ENCODE measurements around the gene TMEM203. TPM values are rescaled to one million over a fixed set of nuclear protein-coding genes. Genes with fewer than 3 reads are reported as not detected.

Gene TMEM203
- total and polyA plus RNA-seq, 2 experiments from 2014 or later, result 32.7 to 53.4 TPM

DNA sequence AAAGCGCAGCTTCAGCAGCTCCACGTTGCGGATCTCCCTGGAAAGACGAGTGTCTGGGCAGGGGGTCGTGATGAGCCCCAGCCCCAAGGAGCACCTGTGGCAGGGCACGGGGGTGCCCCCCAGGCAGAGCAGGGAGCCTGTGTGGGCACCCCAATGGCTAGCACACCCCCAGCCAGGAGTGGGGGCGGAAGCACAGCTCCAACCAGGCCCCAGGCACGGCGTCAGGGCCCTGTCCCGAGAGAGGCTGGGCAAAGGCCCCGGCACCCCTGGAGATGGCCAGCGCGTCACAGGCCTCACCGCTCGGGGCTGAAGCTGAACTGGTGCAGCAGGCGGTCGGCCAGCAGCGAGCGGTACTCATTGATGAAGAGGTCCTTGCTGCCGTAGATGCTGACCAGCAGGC lies 25.0 kb downstream of the TMEM203 start:
- H4K20me1 ChIP-seq (replicated peaks; ENCODE audit: insufficient read depth), result no peaks in the 10 kb centered on the region
- no peak overlapping the region for H3K4me2 ChIP-seq
- TF ChIP-seq JUNB (IDR thresholded peaks at IDR 0.05; ENCODE audit: unreplicated experiment) (no peak), POLR2AphosphoS5 (IDR thresholded peaks at IDR 0.05; ENCODE audit: low read depth) (no peak), ZNF331 (CRISPR knock-in tag; IDR thresholded peaks at IDR 0.05; ENCODE audit: low read depth) (no peak), ZNF462 (CRISPR knock-in tag; IDR thresholded peaks at IDR 0.05) (no peak), CTCF (conservative IDR thresholded peaks at IDR 0.05; ENCODE audit: low read depth in 2 of 2) (no peak), EZH2phosphoT487 (IDR thresholded peaks at IDR 0.05; ENCODE audit: unreplicated experiment) (no peak), ZNF114 (CRISPR knock-in tag; IDR thresholded peaks at IDR 0.05) (no peak), EZH2 (IDR thresholded peaks at IDR 0.05; ENCODE audit: low read depth, unreplicated experiment) (no peak), REST (IDR thresholded peaks at IDR 0.05; ENCODE audit: unreplicated experiment) (no peak), NANOG (IDR thresholded peaks at IDR 0.05; ENCODE audit: borderline replicate concordance) (no peak), CREB1 (CRISPR knock-in tag; IDR thresholded peaks at IDR 0.05; ENCODE audit: low read depth) (no peak), STAT1 (IDR thresholded peaks at IDR 0.05; ENCODE audit: unreplicated experiment) (no peak), ETS1 (IDR thresholded peaks at IDR 0.05) (no peak)
- no peaks in the 10 kb centered on the region for H3K79me2 ChIP-seq (replicated peaks; ENCODE audit: insufficient read depth)
- H2AFZ ChIP-seq, result no peak overlapping the region
- Mint-ChIP-seq H3K9me3 (no peaks in the 10 kb centered on the region), H3K4me3 (no peak overlapping the region), H3K4me1 (no peaks in the 10 kb centered on the region; the same call in 1 of the 3 replicates), H3K27ac (no peak overlapping the region), H3K36me3 (ENCODE audit: low read depth) (peaks cover 25% of the 10 kb centered on the region), H3K27me3 (ENCODE audit: insufficient read depth, low read depth, poor library complexity) (peaks cover 3% of the 10 kb centered on the region)
- H3K36me3 ChIP-seq (ENCODE audit: insufficient read depth), result no peaks in the 10 kb centered on the region
- DNase-seq (ENCODE audit: low spot score), result no peak
- H3K27me3 ChIP-seq (ENCODE audit: insufficient read depth), result no peaks in the 10 kb centered on the region
- H3K27ac ChIP-seq (ENCODE audit: low read depth), result no peak overlapping the region
- no peaks in the 10 kb centered on the region for H3K9me2 ChIP-seq (ENCODE audit: insufficient read depth)
- peaks cover 7% of the 10 kb centered on the region; the same call in 1 of the 2 replicates for H3F3A ChIP-seq (replicated peaks; ENCODE audit: low read depth)
- no peak for ATAC-seq
- no peak overlapping the region for H3K4me3 ChIP-seq
- no peaks in the 10 kb centered on the region for H3K4me1 ChIP-seq (ENCODE audit: insufficient read depth)
